ENCODE results near the gene HCRTR1. TPM values are rescaled to one million over a fixed set of nuclear protein-coding genes. Genes with fewer than 3 reads are reported as not detected.

The HCRTR1 gene
- polyA plus RNA-seq, 1 donor from 2014 or later: 0.37 TPM

DNA sequence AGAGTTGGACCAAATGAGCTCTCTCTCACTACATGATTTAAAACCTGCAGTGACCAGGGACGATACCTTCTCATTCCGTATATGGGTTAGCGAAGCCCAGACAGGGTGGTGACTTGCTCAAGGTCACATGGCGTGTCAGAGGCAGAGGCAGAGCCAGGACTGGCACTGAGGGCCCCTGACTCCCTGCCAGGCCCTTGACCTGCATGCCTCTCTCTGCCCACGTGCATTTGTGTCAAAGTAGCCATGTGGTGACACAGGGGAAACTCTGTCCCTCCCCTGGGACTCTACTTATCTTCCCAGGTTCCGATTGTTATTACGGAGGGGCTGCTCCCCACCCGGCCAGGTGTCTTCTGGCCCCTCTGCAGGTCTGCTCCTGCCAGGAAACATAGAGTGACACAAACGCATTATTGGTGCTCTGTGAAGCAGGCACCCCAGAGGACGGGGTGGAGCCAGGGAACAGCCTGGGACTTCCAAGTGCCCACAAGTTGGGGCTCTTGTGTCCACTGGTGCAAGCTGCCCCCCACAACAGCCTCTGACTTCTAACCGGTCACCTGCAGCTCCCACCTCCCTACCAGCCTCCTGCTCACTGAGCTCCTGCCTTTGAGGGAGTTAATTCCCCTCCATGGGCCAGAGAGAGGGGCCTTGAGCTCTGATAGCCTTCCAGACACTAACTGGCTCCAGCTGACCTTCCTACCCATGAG lies 48.4 kb upstream of the HCRTR1 start:
- no peak overlapping the region for H3K9ac ChIP-seq (ENCODE audit: low read length)
- no peak overlapping the region for H3K4me2 ChIP-seq (ENCODE audit: low read length)
- H3K4me3 ChIP-seq (ENCODE audit: low read length): no peak overlapping the region
- no peak overlapping the region for H3K27ac ChIP-seq (ENCODE audit: low read length)
- no peaks in the 10 kb centered on the region for H3K9me2 ChIP-seq (ENCODE audit: insufficient read depth, low read length)
- no peaks in the 10 kb centered on the region for H3F3A ChIP-seq (ENCODE audit: insufficient read depth, low read length, poor library complexity, severe bottlenecking)
- H3K79me2 ChIP-seq (replicated peaks; ENCODE audit: insufficient read depth, low read length): no peaks in the 10 kb centered on the region
- no peaks in the 10 kb centered on the region for H3K36me3 ChIP-seq (ENCODE audit: insufficient read depth, low read length)
- H3K27me3 ChIP-seq (ENCODE audit: insufficient read depth, low read depth, low read length): no peaks in the 10 kb centered on the region
- no peaks in the 10 kb centered on the region for H4K20me1 ChIP-seq (ENCODE audit: insufficient read depth)
- no peaks in the 10 kb centered on the region for H3K9me3 ChIP-seq (ENCODE audit: low read length)
- TF ChIP-seq EP300 (conservative IDR thresholded peaks at IDR 0.05; ENCODE audit: poor library complexity, severe bottlenecking): no peak
- TF ChIP-seq REST (IDR thresholded peaks at IDR 0.05; ENCODE audit: borderline replicate concordance): no peak
- TF ChIP-seq TAF1 (IDR thresholded peaks at IDR 0.05; ENCODE audit: low read depth): no peak
- TF ChIP-seq RAD21 (conservative IDR thresholded peaks at IDR 0.05): no peak
- TF ChIP-seq MXI1 (conservative IDR thresholded peaks at IDR 0.05; ENCODE audit: poor library complexity, severe bottlenecking): no peak
- TF ChIP-seq, protein P1, sequence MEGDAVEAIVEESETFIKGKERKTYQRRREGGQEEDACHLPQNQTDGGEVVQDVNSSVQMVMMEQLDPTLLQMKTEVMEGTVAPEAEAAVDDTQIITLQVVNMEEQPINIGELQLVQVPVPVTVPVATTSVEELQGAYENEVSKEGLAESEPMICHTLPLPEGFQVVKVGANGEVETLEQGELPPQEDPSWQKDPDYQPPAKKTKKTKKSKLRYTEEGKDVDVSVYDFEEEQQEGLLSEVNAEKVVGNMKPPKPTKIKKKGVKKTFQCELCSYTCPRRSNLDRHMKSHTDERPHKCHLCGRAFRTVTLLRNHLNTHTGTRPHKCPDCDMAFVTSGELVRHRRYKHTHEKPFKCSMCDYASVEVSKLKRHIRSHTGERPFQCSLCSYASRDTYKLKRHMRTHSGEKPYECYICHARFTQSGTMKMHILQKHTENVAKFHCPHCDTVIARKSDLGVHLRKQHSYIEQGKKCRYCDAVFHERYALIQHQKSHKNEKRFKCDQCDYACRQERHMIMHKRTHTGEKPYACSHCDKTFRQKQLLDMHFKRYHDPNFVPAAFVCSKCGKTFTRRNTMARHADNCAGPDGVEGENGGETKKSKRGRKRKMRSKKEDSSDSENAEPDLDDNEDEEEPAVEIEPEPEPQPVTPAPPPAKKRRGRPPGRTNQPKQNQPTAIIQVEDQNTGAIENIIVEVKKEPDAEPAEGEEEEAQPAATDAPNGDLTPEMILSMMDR (IDR thresholded peaks at IDR 0.05; ENCODE audit: poor library complexity, severe bottlenecking): no peak
- TF ChIP-seq SMC3 (conservative IDR thresholded peaks at IDR 0.05; ENCODE audit: poor library complexity): no peak
- H2AFZ ChIP-seq (ENCODE audit: low read depth, low read length): no peak overlapping the region

DNA sequence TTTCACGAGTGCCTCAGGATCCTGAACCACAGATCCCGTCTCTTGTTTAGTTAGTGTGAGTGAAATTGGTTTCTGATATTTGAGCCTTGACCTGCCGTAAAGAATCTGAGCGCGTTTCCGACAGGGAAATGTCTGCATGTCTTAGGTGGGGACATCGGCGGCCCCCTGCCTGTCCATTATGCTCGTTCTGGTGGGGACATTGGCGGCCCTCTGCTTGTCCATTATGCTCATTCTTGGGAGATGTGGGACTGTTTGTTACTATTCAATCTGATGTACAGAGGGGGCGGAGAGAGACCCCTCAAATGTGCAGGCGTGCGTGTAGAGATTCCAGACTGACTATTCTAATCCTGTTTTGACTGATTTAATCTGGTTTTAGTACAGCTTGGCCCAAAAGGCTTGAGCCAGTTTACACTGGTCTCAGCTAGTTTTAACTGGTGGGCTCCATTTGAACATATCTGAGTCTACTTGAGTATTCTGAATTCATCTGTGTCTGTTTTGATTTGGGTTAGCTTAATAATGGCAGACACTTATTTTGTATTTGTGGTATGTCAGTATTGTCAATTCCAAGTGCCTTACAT lies 47.8 kb upstream of the HCRTR1 start:
- Histone ChIP-seq H3F3A (ENCODE audit: insufficient read depth, low read length, poor library complexity, severe bottlenecking) (no peaks in the 10 kb centered on the region), H2AFZ (ENCODE audit: low read depth, low read length) (no peak overlapping the region), H4K20me1 (ENCODE audit: insufficient read depth) (no peaks in the 10 kb centered on the region), H3K27ac (ENCODE audit: low read length) (no peak overlapping the region), H3K27me3 (ENCODE audit: insufficient read depth, low read depth, low read length) (no peaks in the 10 kb centered on the region), H3K4me3 (ENCODE audit: low read length) (no peak overlapping the region), H3K9ac (ENCODE audit: low read length) (no peak overlapping the region), H3K36me3 (ENCODE audit: insufficient read depth, low read length) (no peaks in the 10 kb centered on the region), H3K9me2 (ENCODE audit: insufficient read depth, low read length) (no peaks in the 10 kb centered on the region), H3K79me2 (replicated peaks; ENCODE audit: insufficient read depth, low read length) (no peaks in the 10 kb centered on the region), H3K9me3 (ENCODE audit: low read length) (no peaks in the 10 kb centered on the region), H3K4me2 (ENCODE audit: low read length) (no peak overlapping the region)
- TF ChIP-seq, protein P1 (IDR thresholded peaks at IDR 0.05; ENCODE audit: poor library complexity, severe bottlenecking): no peak
- TF ChIP-seq EZH2 (IDR thresholded peaks at IDR 0.05; ENCODE audit: borderline replicate concordance, insufficient read depth, low read length, poor library complexity, severe bottlenecking) (no peak), SMC3 (conservative IDR thresholded peaks at IDR 0.05; ENCODE audit: poor library complexity) (no peak), EP300 (conservative IDR thresholded peaks at IDR 0.05; ENCODE audit: poor library complexity, severe bottlenecking) (no peak), TAF1 (IDR thresholded peaks at IDR 0.05; ENCODE audit: low read depth) (no peak)
